B cell (primary cell): ENCODE results near the gene ADAM12. TPM values are rescaled to one million over a fixed set of nuclear protein-coding genes. Genes with fewer than 3 reads are reported as not detected.

ENCODE experiments used
- ATAC-seq: fragments of 200-7000 bp; cut with Tn5 transposase; one replicate; pipeline ENCODE4 v1.10.0; 2021; ENCODE audit warnings: low read depth, mild to moderate bottlenecking, moderate number of reproducible peaks, moderate library complexity
- CTCF ChIA-PET: fragments of 350-600 bp; sonication (Branson Sonifier 250); formaldehyde crosslinking; loops from one replicate; lab custom pipeline; 2021; ENCODE audit warnings: antibody characterized with exemption, inconsistent platforms; lab: Charles Lee
- POLR2A ChIA-PET: fragments of 350-600 bp; sonication (Branson Sonifier 250); formaldehyde crosslinking; loops from one replicate; lab custom pipeline; 2021; ENCODE audit warnings: antibody characterized with exemption; lab: Charles Lee
- DNase-seq: peaks from one replicate; pipeline ENCODE4 v3.0.0; 2013
- H2AFZ ChIP-seq: 2 replicates; pipeline ENCODE4 v1.6.1; 2012; ENCODE audit warnings: mild to moderate bottlenecking, low read depth, low read length; ENCODE audit not compliant: insufficient read depth, poor library complexity, severe bottlenecking
- H3K27ac ChIP-seq, 2 donors: 1 replicate in 1 of 2; 2 replicates in 1 of 2; pipeline ENCODE4 v1.5.1; 2012 to 2013; ENCODE audit warnings: low read length in 2 of 2, mild to moderate bottlenecking in 2 of 2, moderate library complexity in 1 of 2
- H3K27me3 ChIP-seq, 4 experiments: fragments of 200-600 bp in 1 of 4; sonication (generic) in 1 of 4; replicated peaks in 1 of 4; 1 replicate in 2 of 4; 2 replicates in 2 of 4; pipeline versions ENCODE4 v1.6.1 to v1.7.0; 2013 to 2016; ENCODE audit warnings: low read length in 3 of 4, mild to moderate bottlenecking in 2 of 4, mixed read lengths in 1 of 4, moderate library complexity in 1 of 4; ENCODE audit not compliant: insufficient read depth in 4 of 4, control insufficient read depth in 3 of 4; ENCODE audit errors: control extremely low read depth in 1 of 4
- H3K36me3 ChIP-seq, 2 experiments: replicated peaks in 1 of 2; 1 replicate in 1 of 2; 2 replicates in 1 of 2; pipeline versions ENCODE4 v1.6.1 to v1.7.1; 2013; ENCODE audit warnings: low read length in 1 of 2; ENCODE audit not compliant: insufficient read depth in 2 of 2, control insufficient read depth in 1 of 2; ENCODE audit errors: control extremely low read depth in 1 of 2, extremely low read depth in 1 of 2
- H3K4me1 ChIP-seq, 2 donors: fragments of 200-600 bp in 1 of 2; sonication (generic) in 1 of 2; 1 replicate in 1 of 2; 2 replicates in 1 of 2; pipeline versions ENCODE4 v1.5.1 to v1.6.1; 2013 to 2017; ENCODE audit warnings: low read length in 2 of 2; ENCODE audit not compliant: control insufficient read depth in 2 of 2, insufficient read depth in 2 of 2
- H3K4me2 ChIP-seq: replicated peaks from 2 replicates; pipeline ENCODE3; 2012; ENCODE audit warnings: mild to moderate bottlenecking, low read depth, low read length; ENCODE audit not compliant: poor library complexity, severe bottlenecking
- H3K4me3 ChIP-seq, 5 experiments: fragments of 200-600 bp in 1 of 5; sonication (generic) in 1 of 5; 1 replicate in 3 of 5; 2 replicates in 2 of 5; pipeline versions ENCODE4 v1.5.1 to v1.7.0; 2011 to 2016; ENCODE audit warnings: low read length in 4 of 5, mild to moderate bottlenecking in 4 of 5, low read depth in 2 of 5, control low read depth in 1 of 5, moderate library complexity in 1 of 5; ENCODE audit not compliant: insufficient read depth in 1 of 5; ENCODE audit errors: control extremely low read depth in 1 of 5, extremely low read depth in 1 of 5
- H3K79me2 ChIP-seq: fragments of 200-600 bp; sonication (generic); one replicate; pipeline ENCODE4 v1.6.0; 2016; ENCODE audit warnings: low read length; ENCODE audit not compliant: control insufficient read depth, insufficient read depth
- H3K9ac ChIP-seq: fragments of 200-600 bp; sonication (generic); 2 replicates; pipeline ENCODE4 v1.6.1; 2017; ENCODE audit warnings: mild to moderate bottlenecking, low read length, moderate library complexity
- H3K9me3 ChIP-seq, 3 donors: one replicate each; pipeline versions ENCODE4 v1.6.1 to v1.7.1; 2013; ENCODE audit warnings: low read length in 2 of 3; ENCODE audit not compliant: control insufficient read depth in 2 of 3, insufficient read depth in 1 of 3; ENCODE audit errors: control extremely low read depth in 1 of 3
- H4K20me1 ChIP-seq: 2 replicates; pipeline ENCODE4 v1.6.0; 2012; ENCODE audit warnings: mild to moderate bottlenecking, low read length; ENCODE audit not compliant: insufficient read depth, control insufficient read depth, poor library complexity, severe bottlenecking
- H3K27ac Mint-ChIP-seq: one replicate; pipeline ENCODE4 v1.8.0; 2021; ENCODE audit warnings: mixed read lengths
- H3K27me3 Mint-ChIP-seq: one replicate; pipeline ENCODE4 v1.8.0; 2021; ENCODE audit warnings: mixed read lengths
- H3K4me1 Mint-ChIP-seq: one replicate; pipeline ENCODE4 v1.8.0; 2021; ENCODE audit warnings: mixed read lengths
- H3K4me3 Mint-ChIP-seq: one replicate; pipeline ENCODE4 v1.8.0; 2021; ENCODE audit warnings: mixed read lengths
- H3K9me3 Mint-ChIP-seq: one replicate; pipeline ENCODE4 v1.8.0; 2022; ENCODE audit warnings: mixed read lengths; ENCODE audit not compliant: insufficient read depth
- EZH2 ChIP-seq: IDR thresholded peaks from 2 replicates; pipeline ENCODE4 v1.6.1; 2012; ENCODE audit warnings: borderline replicate concordance, low read depth, mild to moderate bottlenecking, moderate library complexity, low read length; ENCODE audit not compliant: insufficient read depth, poor library complexity, severe bottlenecking
- WGBS: methylation state at CpG from one replicate; pipeline ENCODE4 v1.1.5; 2013; ENCODE audit warnings: missing lambda C conversion rate; ENCODE audit not compliant: insufficient coverage; 5-methylcytosine and 5-hydroxymethylcytosine counted together
- intact Hi-C: fragments of 100-400 bp; cut with micrococcal nuclease; formaldehyde crosslinking; loops from one replicate; pipeline ENCODE4 v1.10.0; 2022
- polyA plus RNA-seq: library from polyadenylated mRNA; depleted of rRNA; stranded (reverse); fragments of >200 nt; gene quantifications from 2 replicates; pipeline ENCODE4 v1.2.3, GENCODE V29; 2012
- total RNA-seq, 2 donors: library from RNA; stranded (reverse); fragments of 120-200 nt in 1 of 2; gene quantifications; 1 replicate in 1 of 2; 2 replicates in 1 of 2; pipeline versions ENCODE4 v1.2.3 to v1.2.4, GENCODE V29; 2013 to 2022
- TF ChIP-seq, protein P1 (sequence below): fragments of 200-600 bp; IDR thresholded peaks from one replicate; pipeline ENCODE4 v1.8.0; 2022; ENCODE audit warnings: antibody characterized with exemption, mild to moderate bottlenecking

The ADAM12 gene
- total and polyA plus RNA-seq, 2 donors (not counting 1 experiment from before 2014, with no cell fraction given) = 0.01 to 0.22 TPM

DNA sequence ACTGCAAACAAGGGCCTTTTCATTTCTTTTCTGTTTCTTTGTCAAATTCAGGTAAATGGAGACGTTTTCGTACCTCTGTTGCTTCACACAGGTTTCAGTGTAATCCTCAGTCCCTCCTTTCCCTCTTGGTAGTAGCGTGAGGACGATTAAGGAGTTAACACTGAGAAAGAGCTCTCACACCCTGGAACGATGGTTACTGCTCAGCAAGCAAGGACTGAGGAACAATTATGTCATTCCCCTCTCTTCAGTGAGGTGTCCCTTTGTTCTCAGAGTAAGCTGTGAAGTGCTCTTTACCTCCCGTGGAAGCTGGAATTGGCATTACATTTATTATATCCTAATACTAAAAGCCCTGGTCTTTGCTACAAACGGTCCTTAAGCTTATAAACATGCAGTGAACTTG, 396.0 kb downstream of the ADAM12 start:
- DNase-seq (no peak), ATAC-seq (no peak)
- Histone ChIP-seq H3K4me2 (no peak overlapping the region), H3K79me2 (no peaks in the 10 kb centered on the region), H3K27ac (no peak overlapping the region), H3K4me1 (no peaks in the 10 kb centered on the region), H4K20me1 (no peaks in the 10 kb centered on the region), H3K9me3 (peaks cover 0 to 10% (median 0%) of the 10 kb centered on the region in 3 donors), H3K4me3 (no peak overlapping the region), H2AFZ (no peak overlapping the region), H3K36me3 (no peaks in the 10 kb centered on the region), H3K27me3 (peaks cover 0 to 3% (median 0%) of the 10 kb centered on the region in 4 experiments), H3K9ac (no peak overlapping the region)
- H3K27ac Mint-ChIP-seq = no peak overlapping the region
- ChIA-PET CTCF (no interaction called here), POLR2A (no interaction called here)
- TF ChIP-seq, protein P1, sequence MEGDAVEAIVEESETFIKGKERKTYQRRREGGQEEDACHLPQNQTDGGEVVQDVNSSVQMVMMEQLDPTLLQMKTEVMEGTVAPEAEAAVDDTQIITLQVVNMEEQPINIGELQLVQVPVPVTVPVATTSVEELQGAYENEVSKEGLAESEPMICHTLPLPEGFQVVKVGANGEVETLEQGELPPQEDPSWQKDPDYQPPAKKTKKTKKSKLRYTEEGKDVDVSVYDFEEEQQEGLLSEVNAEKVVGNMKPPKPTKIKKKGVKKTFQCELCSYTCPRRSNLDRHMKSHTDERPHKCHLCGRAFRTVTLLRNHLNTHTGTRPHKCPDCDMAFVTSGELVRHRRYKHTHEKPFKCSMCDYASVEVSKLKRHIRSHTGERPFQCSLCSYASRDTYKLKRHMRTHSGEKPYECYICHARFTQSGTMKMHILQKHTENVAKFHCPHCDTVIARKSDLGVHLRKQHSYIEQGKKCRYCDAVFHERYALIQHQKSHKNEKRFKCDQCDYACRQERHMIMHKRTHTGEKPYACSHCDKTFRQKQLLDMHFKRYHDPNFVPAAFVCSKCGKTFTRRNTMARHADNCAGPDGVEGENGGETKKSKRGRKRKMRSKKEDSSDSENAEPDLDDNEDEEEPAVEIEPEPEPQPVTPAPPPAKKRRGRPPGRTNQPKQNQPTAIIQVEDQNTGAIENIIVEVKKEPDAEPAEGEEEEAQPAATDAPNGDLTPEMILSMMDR = no peak
- TF ChIP-seq EZH2 = no peak
- peaks cover 2% of the 10 kb centered on the region for H3K27me3 Mint-ChIP-seq
- 84% methylated on average over 5 of the region's 7 CpGs for WGBS
- intact Hi-C loops = no loop called here
- H3K4me1 Mint-ChIP-seq = no peaks in the 10 kb centered on the region
- H3K4me3 Mint-ChIP-seq = no peak overlapping the region
- H3K9me3 Mint-ChIP-seq = no peaks in the 10 kb centered on the region

DNA sequence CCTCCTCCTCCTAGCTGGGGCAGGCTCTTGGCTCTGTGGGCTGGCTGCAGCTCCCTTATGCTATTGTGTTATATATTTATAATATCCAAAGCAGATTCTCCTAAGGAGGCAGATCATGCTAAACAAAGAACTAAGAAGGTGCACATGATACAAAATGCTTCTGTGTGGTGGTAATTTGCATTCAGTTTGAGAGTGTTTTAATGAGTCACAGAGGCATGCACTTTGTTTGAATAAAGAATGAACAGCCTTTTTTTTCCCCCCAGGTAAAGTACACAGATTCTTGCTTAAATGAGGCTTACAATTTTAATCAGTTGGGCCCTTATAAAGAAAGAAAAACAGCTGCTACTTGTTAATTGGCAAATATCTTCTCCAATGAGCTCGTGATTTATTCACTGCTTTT, 396.9 kb downstream of the ADAM12 start:
- TF ChIP-seq EZH2 = no peak
- TF ChIP-seq, protein P1 = no peak
- Mint-ChIP-seq H3K4me1 (no peaks in the 10 kb centered on the region), H3K4me3 (no peak overlapping the region), H3K27me3 (no peaks in the 10 kb centered on the region), H3K9me3 (no peaks in the 10 kb centered on the region), H3K27ac (no peak overlapping the region)
- POLR2A ChIA-PET = no interaction called here
- H3K4me3 ChIP-seq = no peak overlapping the region
- H2AFZ ChIP-seq = no peak overlapping the region
- H3K4me1 ChIP-seq = no peaks in the 10 kb centered on the region
- H3K9ac ChIP-seq = no peak overlapping the region
- peaks cover 0 to 10% (median 0%) of the 10 kb centered on the region in 3 donors for H3K9me3 ChIP-seq
- H3K36me3 ChIP-seq = no peaks in the 10 kb centered on the region
- CTCF ChIA-PET = no interaction called here
- no peaks in the 10 kb centered on the region for H4K20me1 ChIP-seq
- H3K27me3 ChIP-seq = peaks cover 0 to 3% (median 0%) of the 10 kb centered on the region in 4 experiments
- no peak overlapping the region for H3K27ac ChIP-seq
- intact Hi-C loops = no loop called here
- no peaks in the 10 kb centered on the region for H3K79me2 ChIP-seq
- ATAC-seq (no peak), DNase-seq (no peak)
- WGBS = no CpG with 5 or more reads among the region's 1 CpG
- no peak overlapping the region for H3K4me2 ChIP-seq
